ENCODE data around the gene GPR35.

Gene GPR35

GRCh38 chr2:240585101-240585500, 40.2 kb upstream of the GPR35 start:
- Histone ChIP-seq H4K20me1 (ENCODE audit: insufficient read depth, low read length) (no peaks in the 10 kb centered on the region), H2AFZ (ENCODE audit: low read length) (no peak overlapping the region), H3K4me2 (ENCODE audit: low read length) (peak overlapping the region; percentile 83), H3K9me3 (ENCODE audit: low read length) (no peaks in the 10 kb centered on the region), H3K27me3 (ENCODE audit: insufficient read depth, low read length) (no peaks in the 10 kb centered on the region), H3K4me3 (ENCODE audit: low read depth, low read length, poor library complexity, severe bottlenecking) (peak overlapping the region; percentile 71), H3K36me3 (ENCODE audit: insufficient read depth, low read length) (no peaks in the 10 kb centered on the region), H3K79me2 (ENCODE audit: insufficient read depth, low read length) (peaks cover 6% of the 10 kb centered on the region; the same call in 1 of the 2 replicates), H3F3A (ENCODE audit: insufficient read depth, low read length) (no peaks in the 10 kb centered on the region), H3K9ac (ENCODE audit: low read length) (peak overlapping the region; percentile 80), H3K27ac (ENCODE audit: low read depth, low read length, poor library complexity, severe bottlenecking) (peak overlapping the region; percentile 98), H3K4me1 (ENCODE audit: insufficient read depth, low read length, severe bottlenecking) (peaks cover 54% of the 10 kb centered on the region), H3K9me2 (ENCODE audit: low read depth, low read length) (no peaks in the 10 kb centered on the region)
- TF ChIP-seq CTCF (IDR thresholded peaks at IDR 0.05; ENCODE audit: low read length) (no peak), EZH2 (IDR thresholded peaks at IDR 0.05; ENCODE audit: borderline replicate concordance, low read length) (no peak)

- Histone ChIP-seq H3F3A (ENCODE audit: insufficient read depth, low read length) (no peaks in the 10 kb centered on the region), H3K4me1 (ENCODE audit: insufficient read depth, low read length, severe bottlenecking) (peaks cover 47% of the 10 kb centered on the region), H3K36me3 (ENCODE audit: insufficient read depth, low read length) (no peaks in the 10 kb centered on the region), H3K79me2 (ENCODE audit: insufficient read depth, low read length) (peaks cover 6% of the 10 kb centered on the region; the same call in 1 of the 2 replicates), H3K4me3 (ENCODE audit: low read depth, low read length, poor library complexity, severe bottlenecking) (peak overlapping the region; percentile 71), H3K4me2 (ENCODE audit: low read length) (peak overlapping the region; percentile 83), H4K20me1 (ENCODE audit: insufficient read depth, low read length) (no peaks in the 10 kb centered on the region), H3K9me3 (ENCODE audit: low read length) (no peaks in the 10 kb centered on the region), H3K9me2 (ENCODE audit: low read depth, low read length) (no peaks in the 10 kb centered on the region), H3K9ac (ENCODE audit: low read length) (peak overlapping the region; percentile 80), H2AFZ (ENCODE audit: low read length) (no peak overlapping the region), H3K27me3 (ENCODE audit: insufficient read depth, low read length) (no peaks in the 10 kb centered on the region), H3K27ac (ENCODE audit: low read depth, low read length, poor library complexity, severe bottlenecking) (peak overlapping the region; percentile 98)
- no peak for TF ChIP-seq EZH2 (IDR thresholded peaks at IDR 0.05; ENCODE audit: borderline replicate concordance, low read length)
- TF ChIP-seq CTCF (IDR thresholded peaks at IDR 0.05; ENCODE audit: low read length): no peak
Measured at GRCh38 chr2:240585681-240586197, 39.5 kb upstream of the GPR35 start.

GRCh38 chr2:240586198-240586918, 38.9 kb upstream of the GPR35 start, which contains the start of gene CAPN10:
TSS of gene CAPN10 (plus strand) at chr2:240586734. CDS start at chr2:240586912, 178 bp downstream.
- H4K20me1 ChIP-seq (ENCODE audit: insufficient read depth, low read length): no peaks in the 10 kb centered on the region
- H3K4me1 ChIP-seq (ENCODE audit: insufficient read depth, low read length, severe bottlenecking): peaks cover 41% of the 10 kb centered on the region
- H2AFZ ChIP-seq (ENCODE audit: low read length): no peak within 1 kb of the TSS
- H3F3A ChIP-seq (ENCODE audit: insufficient read depth, low read length): no peaks in the 10 kb centered on the region
- peak within 1 kb of the TSS; percentile 71 for H3K4me3 ChIP-seq (ENCODE audit: low read depth, low read length, poor library complexity, severe bottlenecking)
- H3K9me3 ChIP-seq (ENCODE audit: low read length): no peaks in the 10 kb centered on the region
- TF ChIP-seq EZH2 (IDR thresholded peaks at IDR 0.05; ENCODE audit: borderline replicate concordance, low read length): no peak
- no peak for TF ChIP-seq CTCF (IDR thresholded peaks at IDR 0.05; ENCODE audit: low read length)
- H3K36me3 ChIP-seq (ENCODE audit: insufficient read depth, low read length): no peaks in the 10 kb centered on the region
- no peaks in the 10 kb centered on the region for H3K27me3 ChIP-seq (ENCODE audit: insufficient read depth, low read length)
- H3K27ac ChIP-seq (ENCODE audit: low read depth, low read length, poor library complexity, severe bottlenecking): peak within 1 kb of the TSS; percentile 98
- peak within 1 kb of the TSS; percentile 83 for H3K4me2 ChIP-seq (ENCODE audit: low read length)
- no peaks in the 10 kb centered on the region for H3K9me2 ChIP-seq (ENCODE audit: low read depth, low read length)
- H3K79me2 ChIP-seq (ENCODE audit: insufficient read depth, low read length): peaks cover 6% of the 10 kb centered on the region; the same call in 1 of the 2 replicates
- peak within 1 kb of the TSS; percentile 80 for H3K9ac ChIP-seq (ENCODE audit: low read length)
